ENCODE results near the gene ARHGEF11. TPM values are rescaled to one million over a fixed set of nuclear protein-coding genes. Genes with fewer than 3 reads are reported as not detected.

ARHGEF11 gene, protein sequence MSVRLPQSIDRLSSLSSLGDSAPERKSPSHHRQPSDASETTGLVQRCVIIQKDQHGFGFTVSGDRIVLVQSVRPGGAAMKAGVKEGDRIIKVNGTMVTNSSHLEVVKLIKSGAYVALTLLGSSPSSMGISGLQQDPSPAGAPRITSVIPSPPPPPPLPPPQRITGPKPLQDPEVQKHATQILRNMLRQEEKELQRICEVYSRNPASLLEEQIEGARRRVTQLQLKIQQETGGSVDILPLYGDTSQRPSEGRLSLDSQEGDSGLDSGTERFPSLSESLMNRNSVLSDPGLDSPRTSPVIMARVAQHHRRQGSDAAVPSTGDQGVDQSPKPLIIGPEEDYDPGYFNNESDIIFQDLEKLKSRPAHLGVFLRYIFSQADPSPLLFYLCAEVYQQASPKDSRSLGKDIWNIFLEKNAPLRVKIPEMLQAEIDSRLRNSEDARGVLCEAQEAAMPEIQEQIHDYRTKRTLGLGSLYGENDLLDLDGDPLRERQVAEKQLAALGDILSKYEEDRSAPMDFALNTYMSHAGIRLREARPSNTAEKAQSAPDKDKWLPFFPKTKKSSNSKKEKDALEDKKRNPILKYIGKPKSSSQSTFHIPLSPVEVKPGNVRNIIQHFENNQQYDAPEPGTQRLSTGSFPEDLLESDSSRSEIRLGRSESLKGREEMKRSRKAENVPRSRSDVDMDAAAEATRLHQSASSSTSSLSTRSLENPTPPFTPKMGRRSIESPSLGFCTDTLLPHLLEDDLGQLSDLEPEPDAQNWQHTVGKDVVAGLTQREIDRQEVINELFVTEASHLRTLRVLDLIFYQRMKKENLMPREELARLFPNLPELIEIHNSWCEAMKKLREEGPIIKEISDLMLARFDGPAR (N-terminal part only)
- 20.2 and 24.9 TPM in 2 replicates for total RNA-seq

GRCh38 chr1:157045250-157046218, at the start of gene ARHGEF11:
Gene ARHGEF11 (minus strand): TSS chr1:157045742. CDS start chr1:157044330, 1,412 bp downstream.

DNA sequence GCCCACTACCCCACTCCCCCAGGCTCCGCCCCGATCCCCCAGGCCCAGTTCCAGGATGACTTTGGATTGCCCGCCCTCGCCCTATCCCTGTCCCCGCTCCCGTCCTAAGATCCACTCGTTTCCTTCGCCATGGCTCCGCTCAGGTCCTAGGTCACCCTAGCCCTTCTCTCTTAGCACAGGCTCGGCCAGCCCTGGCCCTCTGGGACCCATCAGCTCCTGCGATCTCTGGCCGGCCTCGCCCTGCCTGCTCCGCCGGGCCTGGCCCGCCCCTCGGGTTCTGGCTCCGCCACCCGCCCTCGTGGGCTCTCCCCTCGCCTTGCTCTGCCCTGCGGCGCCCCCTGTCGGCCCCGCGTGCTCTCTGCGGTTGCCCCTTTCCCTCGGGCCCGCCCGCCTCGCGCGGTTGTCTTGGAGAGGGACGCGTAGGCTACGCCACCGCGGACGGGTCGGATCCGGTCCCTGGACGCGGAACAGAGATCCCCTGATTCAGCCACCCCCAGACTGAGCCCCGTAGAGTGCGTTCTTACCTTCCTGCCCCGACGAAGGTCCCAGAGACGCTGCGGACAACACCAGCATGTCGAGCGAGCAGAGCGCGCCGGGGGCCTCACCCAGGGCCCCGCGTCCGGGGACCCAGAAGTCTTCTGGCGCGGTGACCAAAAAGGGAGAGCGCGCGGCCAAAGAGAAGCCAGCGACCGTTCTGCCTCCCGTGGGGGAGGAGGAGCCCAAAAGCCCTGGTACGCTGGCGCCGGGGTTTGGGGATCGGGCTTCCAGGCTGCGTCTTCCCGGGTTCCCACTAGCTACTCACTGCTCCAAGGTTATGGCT, 125.1 kb downstream of the ARHGEF11 start, which contains the start of gene LRRC71:
LRRC71 (plus strand) TSS at position 400 of the 820 bp plus-strand sequence; CDS start at position 572, 172 bp downstream.

GRCh38 chr1:156893048-156893953, 152.2 kb downstream of the ARHGEF11 start, which contains the start of gene PEAR1:
Gene PEAR1 (plus strand): TSS chr1:156893718. CDS start chr1:156903927, 10,209 bp downstream.

Other genes with a start within 250 kb of the ARHGEF11 start
- 0.23 TPM in 1 of 2 replicates, not detected in the other for gene SH2D2A, start 228.9 kb downstream of the ARHGEF11 start, total RNA-seq
- not detected in 2 replicates for gene INSRR, start 186.6 kb downstream of the ARHGEF11 start, total RNA-seq
- gene NTRK1, start 184.9 kb downstream of the ARHGEF11 start, total RNA-seq = not detected in 2 replicates
- gene PEAR1, start 152.0 kb downstream of the ARHGEF11 start, total RNA-seq = 20.1 and 23.8 TPM in 2 replicates
- not detected in 2 replicates for gene LRRC71, start 125.1 kb downstream of the ARHGEF11 start, total RNA-seq
- not detected in 2 replicates for gene ETV3L, start 54.1 kb upstream of the ARHGEF11 start, total RNA-seq
- gene ETV3, start 92.7 kb upstream of the ARHGEF11 start, total RNA-seq = 8.2 and 9.2 TPM in 2 replicates